ENCODE results near the gene COL4A2. TPM values are rescaled to one million over a fixed set of nuclear protein-coding genes. Genes with fewer than 3 reads are reported as not detected.
A peak's percentile ranks its signal among the peaks of the same experiment; 100 is the strongest.

Gene COL4A2
- total and polyA plus RNA-seq, 2 donors (not counting 1 experiment from before 2014, with no cell fraction given): 0.17 TPM; not detected in 1

- no peaks in the 10 kb centered on the region for H3K4me1 Mint-ChIP-seq
- Histone ChIP-seq H3K27ac (ENCODE audit: low read length in 2 of 2) (no peak overlapping the region), H3K9ac (ENCODE audit: low read length) (no peak overlapping the region), H4K20me1 (ENCODE audit: control insufficient read depth, insufficient read depth, low read length, poor library complexity, severe bottlenecking) (no peaks in the 10 kb centered on the region), H3K27me3 (replicated peaks in 1 of 4; ENCODE audit: control extremely low read depth in 1 of 4, control insufficient read depth in 3 of 4, insufficient read depth in 4 of 4, low read length in 3 of 4) (peaks cover 0 to 56% (median 16%) of the 10 kb centered on the region in 4 experiments), H3K9me3 (ENCODE audit: control extremely low read depth in 1 of 3, control insufficient read depth in 2 of 3, insufficient read depth in 1 of 3, low read length in 2 of 3) (peaks cover 0 to 7% (median 0%) of the 10 kb centered on the region in 3 donors), H3K4me3 (ENCODE audit: control extremely low read depth in 1 of 5, extremely low read depth in 1 of 5, insufficient read depth in 1 of 5, low read depth in 2 of 5, low read length in 4 of 5) (no peak overlapping the region), H3K79me2 (ENCODE audit: control insufficient read depth, insufficient read depth, low read length) (no peaks in the 10 kb centered on the region), H3K4me1 (ENCODE audit: control insufficient read depth in 2 of 2, insufficient read depth in 2 of 2, low read length in 2 of 2) (no peaks in the 10 kb centered on the region), H2AFZ (ENCODE audit: insufficient read depth, low read depth, low read length, poor library complexity, severe bottlenecking) (no peak overlapping the region), H3K4me2 (replicated peaks; ENCODE audit: low read depth, low read length, poor library complexity, severe bottlenecking) (no peak overlapping the region), H3K36me3 (replicated peaks in 1 of 2; ENCODE audit: control extremely low read depth in 1 of 2, control insufficient read depth in 1 of 2, extremely low read depth in 1 of 2, insufficient read depth in 2 of 2, low read length in 1 of 2) (no peaks in the 10 kb centered on the region)
- peaks cover 69% of the 10 kb centered on the region for H3K27me3 Mint-ChIP-seq
- 9% methylated on average over 63 of the region's 64 CpGs for WGBS (ENCODE audit: insufficient coverage)
- H3K27ac Mint-ChIP-seq: no peak overlapping the region
- ATAC-seq (ENCODE audit: low read depth) (no peak), DNase-seq (peak; percentile 4)
- intact Hi-C loops (cut with micrococcal nuclease): no loop called here
- TF ChIP-seq, protein P1, sequence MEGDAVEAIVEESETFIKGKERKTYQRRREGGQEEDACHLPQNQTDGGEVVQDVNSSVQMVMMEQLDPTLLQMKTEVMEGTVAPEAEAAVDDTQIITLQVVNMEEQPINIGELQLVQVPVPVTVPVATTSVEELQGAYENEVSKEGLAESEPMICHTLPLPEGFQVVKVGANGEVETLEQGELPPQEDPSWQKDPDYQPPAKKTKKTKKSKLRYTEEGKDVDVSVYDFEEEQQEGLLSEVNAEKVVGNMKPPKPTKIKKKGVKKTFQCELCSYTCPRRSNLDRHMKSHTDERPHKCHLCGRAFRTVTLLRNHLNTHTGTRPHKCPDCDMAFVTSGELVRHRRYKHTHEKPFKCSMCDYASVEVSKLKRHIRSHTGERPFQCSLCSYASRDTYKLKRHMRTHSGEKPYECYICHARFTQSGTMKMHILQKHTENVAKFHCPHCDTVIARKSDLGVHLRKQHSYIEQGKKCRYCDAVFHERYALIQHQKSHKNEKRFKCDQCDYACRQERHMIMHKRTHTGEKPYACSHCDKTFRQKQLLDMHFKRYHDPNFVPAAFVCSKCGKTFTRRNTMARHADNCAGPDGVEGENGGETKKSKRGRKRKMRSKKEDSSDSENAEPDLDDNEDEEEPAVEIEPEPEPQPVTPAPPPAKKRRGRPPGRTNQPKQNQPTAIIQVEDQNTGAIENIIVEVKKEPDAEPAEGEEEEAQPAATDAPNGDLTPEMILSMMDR (IDR thresholded peaks at IDR 0.05): no peak
- no peak for TF ChIP-seq EZH2 (IDR thresholded peaks at IDR 0.05; ENCODE audit: borderline replicate concordance, insufficient read depth, low read depth, low read length, poor library complexity, severe bottlenecking)
- H3K9me3 Mint-ChIP-seq (ENCODE audit: insufficient read depth): no peaks in the 10 kb centered on the region
- no peak overlapping the region for H3K4me3 Mint-ChIP-seq
- CTCF ChIA-PET: no interaction called here
- POLR2A ChIA-PET: no interaction called here
Measured at GRCh38 chr13:110307767-110308655, 927 bp downstream of the COL4A2 start.

Data from B cell (primary cell).